NAMALWA (cell line): ENCODE data around the gene PARG.
"Not testable (repeated sequence)": the region's sequence is repeated elsewhere in the genome, so short reads cannot be mapped to it uniquely, and the experiment has no call there.

Experiments
- DNase-seq: peaks from one replicate; pipeline ENCODE4 v3.0.0-alpha.2; 2015; ENCODE audit warnings: low spot score

PARG gene

GRCh38 chr10:49830016-49830415, 111.8 kb downstream of the PARG start:
- no peak for DNase-seq

GRCh38 chr10:49827297-49827696, 114.5 kb downstream of the PARG start:
- DNase-seq = no peak

DNA sequence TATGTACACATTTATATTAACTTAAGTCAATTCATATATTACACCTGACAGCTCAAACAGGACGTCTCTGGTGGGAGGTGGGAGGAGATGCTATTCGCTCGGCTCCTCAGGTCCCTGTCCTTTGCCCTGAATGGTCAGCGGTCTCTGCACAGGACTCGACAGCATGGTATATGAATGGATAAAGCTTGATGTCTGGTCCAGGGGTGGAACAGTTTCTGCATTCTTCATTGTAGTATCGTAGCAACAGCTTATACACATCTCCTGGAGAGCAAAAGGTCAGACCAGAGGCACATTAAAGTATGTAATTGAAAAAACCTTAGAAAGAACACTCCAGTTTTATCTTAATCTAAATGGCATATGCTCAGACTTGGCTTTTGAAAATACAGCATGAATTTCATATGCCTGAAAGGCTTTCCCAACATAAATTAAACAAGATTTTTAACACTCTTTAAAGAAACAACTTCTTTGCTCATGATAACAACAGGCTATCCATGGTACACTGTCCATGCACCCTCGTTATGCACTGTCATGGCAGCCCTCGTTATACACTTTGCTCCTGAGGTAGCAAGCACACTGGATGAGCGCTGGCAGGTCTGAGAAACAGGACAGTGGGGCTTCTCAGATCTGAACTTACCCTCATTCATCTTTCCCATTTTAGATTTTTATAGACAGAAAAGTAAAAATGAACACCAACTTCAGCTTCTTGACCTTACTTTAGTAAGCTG, 122.4 kb downstream of the PARG start:
- DNase-seq = no peak

GRCh38 chr10:49817845-49818244, 124.0 kb downstream of the PARG start:
- DNase-seq = no peak

- no peak for DNase-seq
These were observed 137.8 kb downstream of the PARG start for GRCh38 chr10:49803988-49804387.

GRCh38 chr10:49798275-49798674, 143.6 kb downstream of the PARG start:
- no peak for DNase-seq

DNA sequence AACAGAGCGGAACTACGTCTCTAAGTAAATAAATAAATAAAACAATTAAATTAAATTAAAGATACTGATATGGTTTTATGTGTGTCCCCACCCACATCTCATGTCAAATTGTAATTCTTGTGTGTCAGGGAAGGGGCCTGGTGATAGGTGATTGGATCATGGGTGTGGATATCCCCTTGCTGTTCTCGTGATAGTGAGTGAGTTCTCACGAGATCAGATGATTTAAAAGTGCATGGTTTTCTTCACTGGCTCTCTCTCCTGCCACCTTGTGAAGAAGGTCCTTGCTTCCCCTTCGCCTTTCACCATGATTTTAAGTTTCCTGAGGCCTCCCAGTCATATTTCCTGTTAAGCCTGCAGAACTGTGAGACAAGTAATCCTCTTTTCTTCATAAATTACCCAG, 150.7 kb downstream of the PARG start:
- no peak for DNase-seq

GRCh38 chr10:49784681-49785080, 157.1 kb downstream of the PARG start:
- DNase-seq = no peak

- DNase-seq = no peak
These were observed 158.2 kb downstream of the PARG start for GRCh38 chr10:49783645-49784044.

GRCh38 chr10:49781247-49781646, 160.6 kb downstream of the PARG start:
- no peak for DNase-seq

DNA sequence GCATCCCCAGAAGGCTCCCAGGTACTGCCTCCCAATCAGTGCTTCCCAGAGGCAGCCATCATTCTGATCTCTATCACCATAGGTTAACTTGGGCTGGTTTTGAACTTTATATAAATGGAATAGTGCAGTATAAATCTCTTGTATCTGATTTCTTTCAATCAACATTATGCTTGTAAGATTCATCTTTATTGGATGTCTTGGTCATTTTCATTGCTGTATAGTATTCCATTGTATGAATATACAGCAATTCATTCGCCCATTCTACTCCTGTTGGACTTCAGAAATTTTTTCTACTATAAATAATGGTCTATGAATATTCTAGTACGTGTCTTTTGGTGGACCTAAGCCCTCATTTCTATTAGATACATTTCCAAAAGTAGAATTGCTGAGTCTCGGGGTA, 163.6 kb downstream of the PARG start:
- no peak for DNase-seq

GRCh38 chr10:49776851-49777250, 165.0 kb downstream of the PARG start:
- DNase-seq = no peak

- no peak for DNase-seq
These were observed 166.8 kb downstream of the PARG start for GRCh38 chr10:49775014-49775413.

DNA sequence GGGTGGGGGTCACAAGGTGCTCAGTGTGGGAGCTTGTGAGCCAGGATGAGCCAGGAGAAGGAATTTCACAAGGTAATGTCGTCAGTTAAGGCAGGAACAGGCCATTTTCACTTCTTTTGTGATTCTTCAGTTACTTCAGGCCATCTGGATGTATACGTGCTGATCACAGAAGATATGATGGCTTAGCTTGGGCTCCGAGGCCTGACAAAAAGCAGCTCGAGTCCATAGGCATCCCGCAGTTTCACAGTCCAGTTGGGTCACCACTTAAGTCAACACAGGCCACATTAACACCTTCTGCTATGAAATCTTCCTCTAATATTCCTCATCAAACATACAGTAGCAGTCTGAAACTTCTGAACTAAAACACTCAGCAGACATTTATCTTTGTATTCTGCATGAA, 168.9 kb downstream of the PARG start:
- not testable (repeated sequence) for DNase-seq

DNA sequence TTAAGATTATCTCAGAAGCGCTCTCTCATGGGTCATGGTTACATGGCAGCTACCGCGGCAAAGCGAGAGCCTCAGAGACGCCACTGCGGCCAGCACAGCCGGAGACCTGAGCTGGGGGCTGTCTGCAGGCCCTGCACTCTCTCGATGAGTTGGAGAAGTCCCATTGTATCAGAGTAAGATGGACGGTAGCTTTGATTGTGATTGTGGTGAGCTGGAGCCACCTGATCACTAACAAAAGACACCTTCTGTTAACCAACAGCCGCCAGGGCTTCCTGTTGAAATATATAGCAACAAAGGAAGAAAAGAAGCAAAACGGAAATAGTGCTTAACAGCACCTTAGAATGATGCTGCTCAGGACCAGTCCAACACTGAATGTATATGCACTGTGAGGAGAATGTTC, 170.8 kb downstream of the PARG start:
- DNase-seq = not testable (repeated sequence)

- DNase-seq = no peak
These were observed 172.1 kb downstream of the PARG start for GRCh38 chr10:49769692-49770091.

GRCh38 chr10:49768731-49769130, 173.1 kb downstream of the PARG start:
- no peak for DNase-seq

GRCh38 chr10:49768329-49768728, 173.5 kb downstream of the PARG start:
- no peak for DNase-seq
